ENCODE measurements around the gene FOSL2.
A peak's percentile ranks its signal among the peaks of the same experiment; 100 is the strongest.

The FOSL2 gene

GRCh38 chr2:28392297-28393113 is at the start of gene FOSL2:
TSS of gene FOSL2 (plus strand) at chr2:28392858. CDS start at chr2:28393721, 863 bp downstream.
- peak; percentile 93 to 94 for DNase-seq

GRCh38 chr2:28343184-28343942 is 49.3 kb upstream of the FOSL2 start:
- no peak for DNase-seq

- no peak for DNase-seq
Observed at GRCh38 chr2:28343971-28344715, 48.5 kb upstream of the FOSL2 start.

DNA sequence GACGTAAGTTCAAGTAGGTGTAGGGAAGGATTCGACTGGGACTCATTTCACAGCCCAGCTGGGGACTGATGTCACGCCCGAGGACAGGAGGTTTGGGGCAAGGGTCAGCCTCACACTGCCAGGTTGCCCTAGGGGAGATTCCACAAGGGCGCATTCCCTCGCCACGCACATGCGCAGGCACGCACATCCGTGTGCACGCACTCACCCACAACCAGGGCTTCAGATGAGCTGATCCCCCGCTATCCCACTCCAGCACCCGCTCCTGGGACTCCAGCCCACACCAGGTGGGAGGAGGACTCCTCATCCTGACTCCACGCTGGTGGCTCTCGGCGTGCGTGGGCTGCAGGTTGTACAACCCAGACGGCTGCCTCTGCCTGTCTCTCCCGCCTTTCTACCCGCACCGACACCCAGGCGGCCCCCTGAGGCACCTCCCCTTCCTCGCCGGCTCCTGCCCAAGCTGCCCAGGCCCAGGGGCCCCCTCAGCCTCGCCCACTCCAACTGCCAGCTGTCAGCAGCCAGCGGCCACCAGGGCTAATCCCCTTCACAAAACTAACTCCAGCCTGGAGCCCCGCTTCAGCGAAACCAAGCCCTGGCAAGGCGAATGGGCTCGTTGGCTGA is 47.8 kb upstream of the FOSL2 start:
- no peak for DNase-seq

DNA sequence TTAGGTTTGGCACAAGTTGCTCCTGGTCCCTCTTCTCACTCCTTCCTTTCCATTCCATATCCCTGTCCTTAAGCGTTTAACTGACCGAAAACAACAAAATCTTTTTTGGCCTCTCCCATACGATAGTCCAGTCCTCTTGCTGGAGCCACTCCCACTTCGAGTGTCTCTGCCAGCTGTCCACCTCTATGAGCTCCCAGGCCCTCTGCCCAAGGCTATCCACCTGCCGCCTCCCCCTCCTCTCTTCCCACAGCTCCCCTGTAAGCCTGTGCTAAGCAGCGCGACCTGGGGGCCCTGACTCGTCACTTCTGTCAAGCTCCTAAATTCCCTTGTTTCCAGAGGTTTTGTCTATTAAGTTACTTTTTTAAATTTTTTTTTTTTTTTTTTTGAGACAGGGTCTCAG is 47.0 kb upstream of the FOSL2 start:
- no peak for DNase-seq

DNA sequence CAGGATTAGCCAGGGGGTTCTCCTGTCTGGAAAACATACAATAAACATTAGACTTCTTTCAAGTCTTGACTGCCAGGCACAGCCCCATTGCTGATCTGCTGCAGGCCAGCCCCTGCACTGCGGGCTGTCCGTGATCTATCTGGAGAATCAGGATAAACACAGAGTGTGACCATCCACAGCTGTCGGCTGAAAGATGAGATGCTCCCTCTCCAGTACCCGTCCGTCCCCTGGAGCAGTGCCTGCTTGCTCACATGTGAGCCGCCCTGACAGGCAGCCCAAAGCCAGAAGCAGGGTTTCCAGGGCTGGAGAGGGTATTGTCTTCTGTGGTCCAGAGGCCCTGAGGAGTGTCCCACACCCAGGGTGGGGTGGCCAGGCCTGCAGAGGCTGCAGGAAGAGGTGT is 46.1 kb upstream of the FOSL2 start:
- DNase-seq: no peak

GRCh38 chr2:28347193-28347592 is 45.5 kb upstream of the FOSL2 start:
- no peak for DNase-seq

DNA sequence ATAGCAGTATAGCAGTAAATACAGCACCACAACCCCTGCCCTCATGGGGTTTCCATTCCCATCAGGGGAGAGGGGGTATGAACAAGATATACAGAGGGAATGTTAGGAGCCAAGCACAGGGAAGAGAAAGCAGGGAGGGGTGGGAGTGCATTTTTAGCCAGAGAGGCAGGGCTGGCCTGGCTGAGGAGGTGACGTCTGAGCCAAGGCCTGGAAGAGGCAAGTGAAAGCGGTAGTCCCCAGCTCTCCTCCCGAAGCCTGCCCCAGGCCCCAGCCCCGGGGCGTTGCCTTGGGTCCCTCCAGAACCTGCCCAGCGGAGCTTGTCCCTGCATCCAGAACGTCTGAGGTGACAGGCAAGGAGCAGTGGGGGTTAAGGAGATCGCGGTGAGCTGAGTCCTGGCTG is 45.1 kb upstream of the FOSL2 start:
- no peak for DNase-seq

DNA sequence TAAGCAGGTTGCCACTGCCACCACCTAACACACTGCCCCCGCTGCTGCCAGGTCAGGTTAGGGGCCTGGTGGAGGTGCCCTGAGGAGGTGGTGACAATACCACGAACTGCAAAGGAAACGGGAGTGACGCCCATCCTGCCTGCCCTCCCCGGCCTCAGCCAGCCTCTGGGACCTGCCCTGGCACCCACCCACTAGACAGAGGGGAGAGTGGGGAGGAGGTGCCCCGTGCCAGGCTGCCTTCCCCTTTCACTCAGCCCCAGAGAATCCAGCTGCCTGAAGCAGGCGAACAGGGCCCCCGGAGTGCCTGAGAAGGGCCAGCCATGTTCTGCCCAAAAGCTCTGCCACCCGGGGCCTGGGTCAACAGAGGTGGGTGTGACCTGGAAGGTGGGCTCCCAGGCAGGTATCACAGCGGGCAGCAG is 44.5 kb upstream of the FOSL2 start:
- no peak for DNase-seq

DNA sequence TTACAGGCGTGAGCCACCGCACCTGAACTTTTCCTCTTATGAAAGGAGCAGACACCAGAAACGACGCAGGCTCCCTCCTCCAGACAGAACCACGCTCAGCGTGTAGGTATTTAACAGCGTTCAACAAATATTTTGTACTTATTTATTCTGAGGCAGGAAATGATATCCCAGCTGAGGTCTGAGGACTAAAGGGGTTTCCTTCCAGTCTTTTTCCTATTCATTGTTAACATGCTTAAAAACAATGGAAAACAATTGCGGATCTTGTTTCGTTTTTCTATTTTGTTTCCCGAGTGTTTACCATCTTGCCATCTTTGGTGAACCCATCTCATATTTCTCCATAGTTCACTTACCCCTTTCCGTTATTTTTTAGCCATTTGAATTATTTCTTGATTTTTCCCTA is 43.7 kb upstream of the FOSL2 start:
- DNase-seq: no peak

GRCh38 chr2:28349546-28350165 is 43.0 kb upstream of the FOSL2 start:
- no peak for DNase-seq

DNA sequence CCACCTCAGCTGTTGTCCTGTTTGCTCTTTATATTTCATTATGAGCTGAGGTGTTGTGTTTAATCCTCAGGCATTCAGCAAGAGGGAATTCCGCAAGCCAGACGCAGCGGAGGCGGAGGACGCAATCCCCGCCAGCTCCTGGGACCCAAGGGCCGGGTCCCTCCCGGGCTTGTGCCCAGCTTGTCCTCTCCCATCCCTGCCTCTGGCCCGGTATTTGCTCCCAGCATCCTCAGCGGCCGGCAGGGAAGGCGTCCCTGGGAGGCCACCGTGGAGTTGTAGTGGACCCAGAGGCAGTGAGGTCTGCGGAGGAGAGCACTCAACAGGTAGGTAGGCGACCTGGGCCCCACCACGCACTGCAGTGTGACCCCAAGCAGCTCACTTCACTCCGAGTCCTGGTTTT is 42.5 kb upstream of the FOSL2 start:
- DNase-seq: no peak

- no peak for DNase-seq
Observed at GRCh38 chr2:28350791-28351285, 41.8 kb upstream of the FOSL2 start.

DNA sequence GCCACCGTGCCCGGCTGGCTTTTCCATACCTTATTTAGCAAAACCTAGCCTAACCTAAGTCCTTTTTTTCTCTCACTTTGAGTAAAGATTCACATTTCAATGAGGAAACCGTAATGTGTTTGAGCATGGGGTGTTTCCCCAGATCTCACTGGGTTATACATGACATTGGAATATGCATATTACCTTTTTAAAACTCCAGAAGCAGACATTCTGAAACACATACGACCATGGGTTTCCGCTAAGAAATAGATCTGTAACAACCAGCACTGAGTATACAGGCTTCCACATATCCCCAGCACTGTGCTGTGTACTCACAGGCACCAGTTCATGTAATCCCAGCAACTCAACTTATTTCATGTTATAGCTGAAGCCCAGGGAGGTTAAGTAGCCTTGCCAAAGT is 41.0 kb upstream of the FOSL2 start:
- no peak for DNase-seq

DNA sequence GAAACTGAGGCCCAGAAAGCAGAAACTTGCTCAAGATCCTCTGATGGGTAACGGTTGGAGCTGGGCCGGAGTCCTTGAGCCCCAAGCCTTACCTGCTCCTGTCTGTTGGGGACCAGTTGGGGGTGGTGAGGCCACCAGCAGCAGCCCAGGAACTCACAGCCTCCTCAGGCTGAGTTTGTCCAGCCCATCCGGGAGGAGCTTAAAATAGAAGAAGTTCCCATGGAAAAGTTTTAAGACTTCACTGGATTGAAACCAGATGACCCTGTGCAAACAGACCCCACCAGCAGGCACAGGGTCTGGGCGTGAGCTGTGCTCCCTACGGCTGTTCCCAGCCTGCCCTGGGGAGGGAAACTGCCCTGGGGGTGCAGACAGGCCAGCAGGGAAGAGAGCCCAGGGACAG is 40.6 kb upstream of the FOSL2 start:
- DNase-seq: no peak

DNA sequence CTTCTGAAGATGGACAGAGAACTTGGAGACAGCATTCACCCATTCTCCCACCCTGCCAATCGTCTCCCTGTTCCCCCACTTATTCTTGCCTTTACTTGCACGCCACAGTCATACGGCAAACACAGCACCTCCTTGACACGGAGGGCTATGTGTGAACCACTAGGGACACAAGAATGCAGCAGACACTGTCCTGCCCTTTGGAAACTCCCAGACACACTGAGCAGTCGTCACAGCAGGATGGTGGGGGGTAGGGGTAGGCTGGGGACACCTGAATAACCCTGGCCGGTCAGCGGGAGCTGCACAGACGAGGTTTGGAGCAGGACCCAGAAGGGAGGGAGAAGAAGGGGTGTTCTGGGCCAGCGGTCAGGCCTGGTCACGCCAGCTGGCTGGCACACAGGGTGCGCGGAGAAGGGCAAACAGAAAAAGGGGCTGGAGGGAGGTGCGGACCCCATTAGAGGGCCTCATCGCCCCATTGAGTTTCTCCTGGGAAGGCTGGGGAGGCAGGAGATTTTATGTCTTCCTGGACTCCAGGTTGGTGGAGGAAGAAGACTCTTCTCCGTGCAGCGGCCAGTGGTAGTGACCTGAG is 40.0 kb upstream of the FOSL2 start:
- no peak for DNase-seq

- no peak for DNase-seq
Observed at GRCh38 chr2:28354920-28355520, 37.6 kb upstream of the FOSL2 start.

- no peak for DNase-seq
Observed at GRCh38 chr2:28355521-28356094, 37.0 kb upstream of the FOSL2 start.

DNA sequence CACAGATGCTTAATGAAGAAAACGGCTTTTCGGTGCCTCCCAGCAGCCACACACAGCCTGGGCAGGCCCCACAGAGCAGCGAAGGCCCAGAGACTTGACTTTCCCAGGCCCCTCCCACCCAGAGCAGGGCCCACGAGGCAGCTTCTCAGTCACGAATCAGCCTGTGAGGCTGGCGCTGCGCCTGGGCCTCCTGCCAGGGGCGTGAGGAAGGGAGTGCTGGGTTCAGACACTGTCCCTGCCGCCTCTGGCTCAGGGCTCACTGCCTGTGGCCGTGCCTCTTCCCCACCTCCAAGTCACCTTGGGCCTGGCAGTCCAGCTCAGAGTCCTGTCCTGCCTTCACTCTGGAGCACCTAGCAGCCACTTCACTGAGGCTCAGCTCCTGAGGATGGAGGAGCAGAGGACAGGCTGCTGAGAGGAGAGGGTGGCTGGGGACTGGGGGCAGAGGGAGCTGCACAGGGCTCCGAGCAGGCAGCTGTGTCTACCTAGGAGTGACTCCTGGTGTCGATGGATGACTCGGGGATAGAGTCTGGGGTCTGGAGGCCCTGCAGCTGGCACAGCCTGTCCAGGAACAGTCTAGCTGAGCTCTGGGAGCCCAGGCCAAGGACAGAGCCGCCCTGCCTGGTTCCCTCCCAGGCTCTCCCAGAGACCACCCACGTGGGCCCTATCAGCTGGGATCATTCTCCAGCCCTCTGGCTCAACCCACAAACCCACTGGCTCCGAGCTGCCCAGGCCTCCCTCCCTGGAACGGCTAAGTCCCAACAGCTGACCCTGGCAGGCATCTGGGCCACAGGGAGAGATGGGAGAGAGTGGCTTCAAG is 36.4 kb upstream of the FOSL2 start:
- DNase-seq: peak in 1 of 2 experiments; percentile 17

GRCh38 chr2:28357055-28357454 is 35.6 kb upstream of the FOSL2 start:
- no peak for DNase-seq

Measured in cerebellar nuclear complex (tissue), 1 donor.